ENCODE data around the gene TSEN2. TPM values are rescaled to one million over a fixed set of nuclear protein-coding genes. Genes with fewer than 3 reads are reported as not detected.

Gene TSEN2
- total RNA-seq = 11.3 and 14.0 TPM in 2 replicates

DNA sequence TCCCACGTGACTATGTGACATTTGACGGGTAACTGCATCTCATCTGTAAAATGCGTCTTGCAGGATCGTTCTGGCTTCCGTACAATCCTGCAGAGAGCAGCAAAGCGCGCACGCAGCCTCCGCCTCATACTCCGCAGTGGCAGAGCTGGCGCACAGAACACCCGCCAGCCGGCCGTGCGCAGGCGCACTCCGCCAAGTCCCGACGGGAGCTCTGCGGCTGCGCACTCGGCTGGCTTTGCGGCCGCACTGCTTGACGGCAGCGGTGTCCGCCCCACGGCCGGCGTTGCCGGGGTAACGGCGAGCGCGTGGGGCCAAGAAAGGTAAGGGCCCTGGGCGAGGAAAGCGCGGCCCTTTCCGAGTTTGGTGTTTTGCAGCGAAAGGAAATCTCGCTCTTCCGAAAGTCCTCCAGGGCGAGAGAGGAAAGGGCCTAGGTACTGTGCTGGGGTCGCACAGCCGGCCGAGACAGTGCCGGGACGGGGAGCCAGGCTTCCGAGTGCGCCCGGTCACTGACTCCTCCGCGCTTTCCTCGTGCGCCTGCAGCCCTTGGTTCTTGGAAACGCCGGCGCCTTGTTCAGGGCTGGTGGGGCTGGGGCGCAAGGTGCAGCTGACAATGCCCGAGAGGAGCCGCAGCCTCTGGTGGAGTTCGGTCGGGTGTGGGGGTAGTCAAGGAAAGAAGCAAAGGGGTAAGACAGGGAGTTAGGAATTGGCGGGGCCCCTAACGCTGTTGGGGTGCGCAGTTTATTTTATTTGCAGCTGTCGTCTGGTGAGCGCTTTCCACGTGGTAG, at the start of gene TSEN2:
TSS of gene TSEN2 (plus strand) at position 283 of the 785 bp plus-strand sequence. CDS start 5,321 bp downstream, outside the sequence.

DNA sequence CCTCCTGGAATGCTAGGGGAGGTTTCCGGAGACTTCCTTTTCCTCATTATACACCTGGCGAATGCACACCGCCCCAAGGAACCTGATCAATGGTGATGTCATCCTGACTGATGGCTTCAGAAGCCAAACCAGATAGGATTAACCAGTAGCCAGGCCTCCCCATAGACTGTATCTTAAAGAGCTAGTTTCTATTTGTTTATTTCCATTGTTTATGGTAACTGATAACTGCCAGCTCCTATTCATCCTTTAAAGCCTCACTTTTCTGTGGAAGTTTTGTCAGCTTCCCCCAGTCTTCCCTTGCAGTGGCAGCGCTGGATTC, 61.2 kb downstream of the TSEN2 start, which contains the start of gene MKRN2OS:
TSS of gene MKRN2OS (minus strand) at position 27 of the 319 bp plus-strand sequence. CDS start 35 bp downstream, outside the sequence.

DNA sequence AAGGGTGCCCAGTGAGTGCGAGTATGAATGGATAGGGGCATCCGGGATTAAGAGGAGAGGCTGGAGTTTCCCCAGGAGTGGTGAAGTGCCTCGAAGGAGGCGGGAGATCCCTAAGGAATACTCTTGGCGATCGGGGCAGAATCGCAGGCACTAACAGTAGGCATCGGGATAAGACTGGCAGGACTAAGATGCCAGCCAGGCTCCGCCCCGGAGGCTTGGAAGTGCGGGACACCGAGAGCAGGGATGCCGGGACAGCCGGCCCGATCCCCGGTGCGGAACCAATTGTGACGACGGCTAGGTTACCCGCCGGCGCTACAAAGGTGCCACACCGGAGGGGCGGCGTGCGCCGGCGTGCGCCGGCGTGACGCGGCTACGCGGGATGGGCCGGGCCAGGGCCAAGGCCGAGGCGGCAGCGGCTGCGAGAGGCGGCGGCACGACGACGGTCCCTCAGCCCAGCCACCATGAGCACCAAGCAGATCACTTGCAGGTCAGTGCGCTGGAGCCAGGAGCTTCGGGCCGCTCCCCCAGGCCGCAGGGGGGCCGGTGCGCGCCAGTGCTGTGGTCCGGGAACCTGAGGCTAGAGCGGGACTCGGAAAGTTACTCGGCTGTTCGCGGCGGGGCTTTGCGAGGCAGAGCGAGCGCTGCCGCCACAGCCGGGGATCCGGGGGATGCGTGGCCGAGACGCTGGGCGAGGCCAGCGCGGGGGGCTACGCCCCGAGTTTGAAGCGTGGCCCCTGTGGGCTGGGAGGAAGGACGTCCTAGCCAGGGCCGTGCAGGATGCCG, 72.6 kb downstream of the TSEN2 start, which contains the start of gene MKRN2:
TSS of gene MKRN2 (plus strand) at position 398 of the 783 bp plus-strand sequence. CDS start at position 462, 64 bp downstream.

Small RNA genes lying within 50 kb of the gene (small RNA-seq; reads per million reads assigned to genes)
- gene RF00017 (not detected), gene RNA5SP123 (not detected), gene RNU6-377P (not detected)

Other genes with a start within 250 kb of the TSEN2 start
- gene PPARG, start 195.4 kb upstream of the TSEN2 start, total RNA-seq = 23.2 and 36.9 TPM in 2 replicates
- gene MKRN2OS, start 61.0 kb downstream of the TSEN2 start, total RNA-seq = not detected in 2 replicates
- gene MKRN2, start 72.6 kb downstream of the TSEN2 start, total RNA-seq = 41.3 and 41.8 TPM in 2 replicates
- 73.8 and 78.4 TPM in 2 replicates for gene RAF1, start 179.6 kb downstream of the TSEN2 start, total RNA-seq